ENCODE data around the gene TTLL11.
A peak's percentile ranks its signal among the peaks of the same experiment; 100 is the strongest.

Gene TTLL11

GRCh38 chr9:122095010-122095767, 2.1 kb upstream of the TTLL11 start:
- H3K4me1 ChIP-seq (ENCODE audit: insufficient read depth, poor library complexity, severe bottlenecking), result no peaks in the 10 kb centered on the region
- no peak overlapping the region for H3K27ac ChIP-seq (ENCODE audit: poor library complexity, severe bottlenecking)
- no peak for ATAC-seq (ENCODE audit: low read depth)
- H3K4me3 ChIP-seq (ENCODE audit: severe bottlenecking), result no peak overlapping the region
- H3K27me3 ChIP-seq (ENCODE audit: insufficient read depth, poor library complexity, severe bottlenecking), result no peaks in the 10 kb centered on the region
- TF ChIP-seq, protein P1, sequence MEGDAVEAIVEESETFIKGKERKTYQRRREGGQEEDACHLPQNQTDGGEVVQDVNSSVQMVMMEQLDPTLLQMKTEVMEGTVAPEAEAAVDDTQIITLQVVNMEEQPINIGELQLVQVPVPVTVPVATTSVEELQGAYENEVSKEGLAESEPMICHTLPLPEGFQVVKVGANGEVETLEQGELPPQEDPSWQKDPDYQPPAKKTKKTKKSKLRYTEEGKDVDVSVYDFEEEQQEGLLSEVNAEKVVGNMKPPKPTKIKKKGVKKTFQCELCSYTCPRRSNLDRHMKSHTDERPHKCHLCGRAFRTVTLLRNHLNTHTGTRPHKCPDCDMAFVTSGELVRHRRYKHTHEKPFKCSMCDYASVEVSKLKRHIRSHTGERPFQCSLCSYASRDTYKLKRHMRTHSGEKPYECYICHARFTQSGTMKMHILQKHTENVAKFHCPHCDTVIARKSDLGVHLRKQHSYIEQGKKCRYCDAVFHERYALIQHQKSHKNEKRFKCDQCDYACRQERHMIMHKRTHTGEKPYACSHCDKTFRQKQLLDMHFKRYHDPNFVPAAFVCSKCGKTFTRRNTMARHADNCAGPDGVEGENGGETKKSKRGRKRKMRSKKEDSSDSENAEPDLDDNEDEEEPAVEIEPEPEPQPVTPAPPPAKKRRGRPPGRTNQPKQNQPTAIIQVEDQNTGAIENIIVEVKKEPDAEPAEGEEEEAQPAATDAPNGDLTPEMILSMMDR (IDR thresholded peaks at IDR 0.05; ENCODE audit: poor library complexity, severe bottlenecking), result peak; percentile 77
- DNase-seq (ENCODE audit: low spot score), result no peak
- H3K9me3 ChIP-seq (ENCODE audit: severe bottlenecking), result no peaks in the 10 kb centered on the region
- no peaks in the 10 kb centered on the region for H3K36me3 ChIP-seq (ENCODE audit: low read depth)

- no peaks in the 10 kb centered on the region for H3K9me3 ChIP-seq (ENCODE audit: severe bottlenecking)
- H3K27ac ChIP-seq (ENCODE audit: poor library complexity, severe bottlenecking), result no peak overlapping the region
- no peaks in the 10 kb centered on the region for H3K27me3 ChIP-seq (ENCODE audit: insufficient read depth, poor library complexity, severe bottlenecking)
- peak overlapping the region; percentile 89 for H3K4me3 ChIP-seq (ENCODE audit: severe bottlenecking)
- TF ChIP-seq, protein P1 (IDR thresholded peaks at IDR 0.05; ENCODE audit: poor library complexity, severe bottlenecking), result no peak
- ATAC-seq (ENCODE audit: low read depth), result no peak
- H3K4me1 ChIP-seq (ENCODE audit: insufficient read depth, poor library complexity, severe bottlenecking), result no peaks in the 10 kb centered on the region
- no peak for DNase-seq (ENCODE audit: low spot score)
- H3K36me3 ChIP-seq (ENCODE audit: low read depth), result no peaks in the 10 kb centered on the region
These were observed 1.2 kb downstream of the TTLL11 start for GRCh38 chr9:122091682-122092592.

DNA sequence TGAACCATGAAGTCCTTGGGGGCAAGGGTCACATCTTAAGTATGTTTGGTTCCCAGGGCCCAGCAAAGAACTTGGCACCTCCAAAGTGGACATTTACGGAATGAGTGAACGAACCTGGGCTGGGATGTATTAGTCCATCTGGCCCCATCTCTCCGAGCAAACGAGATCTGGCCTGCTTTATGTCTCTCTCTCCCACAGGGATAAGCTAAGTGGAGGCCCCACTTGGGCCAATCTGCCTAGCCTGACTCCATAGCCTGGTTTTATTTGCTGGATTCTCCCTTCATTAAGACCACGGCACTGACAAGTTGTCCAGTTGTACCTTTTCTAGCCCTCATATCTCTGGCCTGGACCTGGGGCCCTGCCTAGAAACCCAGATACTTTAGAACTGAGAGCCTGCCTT, 2.1 kb downstream of the TTLL11 start:
- Histone ChIP-seq H3K9me3 (ENCODE audit: severe bottlenecking) (no peaks in the 10 kb centered on the region), H3K27ac (ENCODE audit: poor library complexity, severe bottlenecking) (no peak overlapping the region), H3K4me3 (ENCODE audit: severe bottlenecking) (no peak overlapping the region), H3K4me1 (ENCODE audit: insufficient read depth, poor library complexity, severe bottlenecking) (no peaks in the 10 kb centered on the region), H3K27me3 (ENCODE audit: insufficient read depth, poor library complexity, severe bottlenecking) (no peaks in the 10 kb centered on the region), H3K36me3 (ENCODE audit: low read depth) (no peaks in the 10 kb centered on the region)
- DNase-seq (ENCODE audit: low spot score), result no peak
- TF ChIP-seq, protein P1 (IDR thresholded peaks at IDR 0.05; ENCODE audit: poor library complexity, severe bottlenecking), result no peak
- ATAC-seq (ENCODE audit: low read depth), result no peak

DNA sequence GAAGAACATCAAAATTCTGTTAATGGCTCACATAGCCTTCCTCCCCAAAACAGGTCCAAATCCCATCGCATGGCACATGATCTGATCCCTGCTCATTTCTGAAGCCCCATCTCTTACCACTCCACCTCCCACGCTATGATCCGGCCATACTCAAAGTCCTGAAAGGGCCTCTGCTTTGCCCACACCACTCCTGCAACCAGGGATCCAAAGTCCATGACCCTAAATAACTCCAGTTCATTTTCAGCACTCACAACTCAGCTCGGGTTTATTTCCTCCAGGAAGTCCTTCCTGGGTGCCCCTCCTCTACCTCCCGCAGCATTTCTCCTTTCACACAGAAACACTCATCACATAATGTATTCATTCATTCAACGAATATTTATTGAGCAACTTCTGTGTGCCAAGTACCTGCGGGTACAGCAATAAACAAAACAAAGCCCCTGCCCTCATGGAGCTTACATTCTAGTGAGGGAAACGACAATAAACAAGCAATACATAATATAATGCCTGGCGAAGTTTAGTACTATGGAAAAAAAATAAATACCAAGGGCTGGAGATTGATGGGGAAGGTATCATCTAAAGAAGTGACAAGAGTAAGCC, 2.7 kb downstream of the TTLL11 start:
- DNase-seq (ENCODE audit: low spot score) (no peak), ATAC-seq (ENCODE audit: low read depth) (no peak)
- TF ChIP-seq, protein P1 (IDR thresholded peaks at IDR 0.05; ENCODE audit: poor library complexity, severe bottlenecking), result no peak
- H3K9me3 ChIP-seq (ENCODE audit: severe bottlenecking), result no peaks in the 10 kb centered on the region
- H3K27ac ChIP-seq (ENCODE audit: poor library complexity, severe bottlenecking), result no peak overlapping the region
- no peaks in the 10 kb centered on the region for H3K27me3 ChIP-seq (ENCODE audit: insufficient read depth, poor library complexity, severe bottlenecking)
- no peak overlapping the region for H3K4me3 ChIP-seq (ENCODE audit: severe bottlenecking)
- no peaks in the 10 kb centered on the region for H3K4me1 ChIP-seq (ENCODE audit: insufficient read depth, poor library complexity, severe bottlenecking)
- H3K36me3 ChIP-seq (ENCODE audit: low read depth), result no peaks in the 10 kb centered on the region

Measured in RWPE2 (cell line).